ENCODE measurements around the gene CDC42BPG. TPM values are rescaled to one million over a fixed set of nuclear protein-coding genes. Genes with fewer than 3 reads are reported as not detected.

CDC42BPG gene
- total RNA-seq, 1 experiment from 2014 or later: 24.9 TPM

DNA sequence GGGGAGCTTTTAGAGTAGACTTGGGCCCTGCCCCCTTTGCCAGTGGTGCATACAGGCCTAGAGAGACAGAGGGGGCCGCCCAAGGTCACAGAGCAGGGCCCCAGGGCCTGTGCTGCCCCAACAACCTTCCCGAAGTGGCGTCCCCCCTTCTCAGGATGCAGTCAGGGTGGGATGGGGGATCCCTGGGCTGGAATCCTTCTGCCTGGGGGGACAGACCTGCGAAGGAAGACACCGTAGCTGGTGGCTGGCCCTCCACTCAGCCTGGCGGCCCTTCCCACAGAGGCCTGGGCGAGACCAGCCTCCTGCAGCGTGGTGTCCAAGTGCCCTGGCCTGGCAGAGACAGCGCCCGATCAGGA lies 48.4 kb upstream of the CDC42BPG start:
- no CpG with 5 or more reads among the region's 10 CpGs for WGBS (ENCODE audit: extremely low coverage, insufficient read length, low lambda C conversion rate)
- Histone ChIP-seq H3K9ac (ENCODE audit: extremely low read depth, insufficient read length, low read length) (no peak overlapping the region), H4K8ac (replicated peaks; ENCODE audit: insufficient read length, low read depth, low read length) (no peak overlapping the region), H2BK12ac (ENCODE audit: insufficient read length, low read depth, low read length) (no peak overlapping the region), H3K23ac (ENCODE audit: insufficient read length, low read depth, low read length) (no peak overlapping the region), H2BK120ac (ENCODE audit: low read depth, low read length, poor library complexity, severe bottlenecking) (no peak overlapping the region), H2BK5ac (ENCODE audit: insufficient read length, low read length) (no peak overlapping the region), H4K5ac (ENCODE audit: insufficient read length, low read depth, low read length) (no peak overlapping the region), H3K4me1 (ENCODE audit: insufficient read depth, low read length) (no peaks in the 10 kb centered on the region), H2AK5ac (ENCODE audit: insufficient read length, low read length) (no peak overlapping the region), H3K9me3 (ENCODE audit: control insufficient read depth, low read depth, low read length) (no peaks in the 10 kb centered on the region), H3K23me2 (ENCODE audit: insufficient read length, low read depth, low read length, poor library complexity, severe bottlenecking) (peaks cover 4% of the 10 kb centered on the region), H2AFZ (ENCODE audit: low read length) (no peak overlapping the region), H4K91ac (ENCODE audit: insufficient read length, low read depth, low read length) (no peak overlapping the region), H3K79me1 (ENCODE audit: insufficient read depth, low read depth, low read length, poor library complexity, severe bottlenecking) (no peaks in the 10 kb centered on the region), H2BK15ac (ENCODE audit: low read depth, low read length) (no peak overlapping the region), H3K4me2 (ENCODE audit: insufficient read depth, insufficient read length, low read length) (no peak overlapping the region), H3K18ac (ENCODE audit: insufficient read length, low read depth, low read length) (no peak overlapping the region), H3K56ac (ENCODE audit: insufficient read length, low read depth, low read length) (no peak overlapping the region), H3K14ac (ENCODE audit: insufficient read depth, low read length) (no peak overlapping the region; the same call in 1 of the 2 replicates), H3K27ac (ENCODE audit: insufficient read length, low read depth, low read length) (no peak overlapping the region), H3K79me2 (ENCODE audit: insufficient read depth, low read length) (no peaks in the 10 kb centered on the region), H2BK20ac (ENCODE audit: low read depth, low read length, poor library complexity, severe bottlenecking) (no peak overlapping the region), H3K27me3 (ENCODE audit: insufficient read depth, low read length) (no peaks in the 10 kb centered on the region), H3T11ph (ENCODE audit: low read length) (no peak overlapping the region), H3K4ac (ENCODE audit: low read depth, low read length) (no peak overlapping the region), H4K20me1 (ENCODE audit: control insufficient read depth, insufficient read depth, insufficient read length) (peaks cover 4% of the 10 kb centered on the region)
- H3K4me3 Mint-ChIP-seq: no peak overlapping the region
- H3K27ac Mint-ChIP-seq: no peak overlapping the region
- no peaks in the 10 kb centered on the region for H3K27me3 Mint-ChIP-seq (ENCODE audit: low read depth)
- TF ChIP-seq, protein P1, sequence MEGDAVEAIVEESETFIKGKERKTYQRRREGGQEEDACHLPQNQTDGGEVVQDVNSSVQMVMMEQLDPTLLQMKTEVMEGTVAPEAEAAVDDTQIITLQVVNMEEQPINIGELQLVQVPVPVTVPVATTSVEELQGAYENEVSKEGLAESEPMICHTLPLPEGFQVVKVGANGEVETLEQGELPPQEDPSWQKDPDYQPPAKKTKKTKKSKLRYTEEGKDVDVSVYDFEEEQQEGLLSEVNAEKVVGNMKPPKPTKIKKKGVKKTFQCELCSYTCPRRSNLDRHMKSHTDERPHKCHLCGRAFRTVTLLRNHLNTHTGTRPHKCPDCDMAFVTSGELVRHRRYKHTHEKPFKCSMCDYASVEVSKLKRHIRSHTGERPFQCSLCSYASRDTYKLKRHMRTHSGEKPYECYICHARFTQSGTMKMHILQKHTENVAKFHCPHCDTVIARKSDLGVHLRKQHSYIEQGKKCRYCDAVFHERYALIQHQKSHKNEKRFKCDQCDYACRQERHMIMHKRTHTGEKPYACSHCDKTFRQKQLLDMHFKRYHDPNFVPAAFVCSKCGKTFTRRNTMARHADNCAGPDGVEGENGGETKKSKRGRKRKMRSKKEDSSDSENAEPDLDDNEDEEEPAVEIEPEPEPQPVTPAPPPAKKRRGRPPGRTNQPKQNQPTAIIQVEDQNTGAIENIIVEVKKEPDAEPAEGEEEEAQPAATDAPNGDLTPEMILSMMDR (conservative IDR thresholded peaks at IDR 0.05): no peak
- H3K9me3 Mint-ChIP-seq: no peaks in the 10 kb centered on the region; a peak in 1 of 5 replicates
- no peak for DNase-seq
- H3K4me1 Mint-ChIP-seq: peaks cover 6 to 21% of the 10 kb centered on the region in 2 experiments
- peaks cover 0 to 8% (median 0%) of the 10 kb centered on the region in 3 experiments; a peak in 3 of 7 replicates for H3K36me3 Mint-ChIP-seq (ENCODE audit: insufficient read depth in 1 of 3, low read depth in 3 of 3)
